ENCODE measurements around the gene C1QTNF12.

Gene C1QTNF12

GRCh38 chr1:1246577-1247340 lies at the start of gene C1QTNF12:
TSS of gene C1QTNF12 (minus strand) at chr1:1246722. CDS start at chr1:1246690, 32 bp downstream.
- H2AFZ ChIP-seq (ENCODE audit: low read depth, low read length): no peak within 1 kb of the TSS
- H3K4me1 ChIP-seq (ENCODE audit: insufficient read depth, low read length): peaks cover 4% of the 10 kb centered on the region
- no peaks in the 10 kb centered on the region for H3K36me3 ChIP-seq (ENCODE audit: insufficient read depth, low read length)
- no peak within 1 kb of the TSS for H3K4me3 ChIP-seq (ENCODE audit: low read length)
- peaks cover 14% of the 10 kb centered on the region for H3K27me3 ChIP-seq (ENCODE audit: insufficient read depth, low read length)
- H3K9me3 ChIP-seq (ENCODE audit: low read length): no peaks in the 10 kb centered on the region

- H3K4me1 ChIP-seq (ENCODE audit: insufficient read depth, low read length): peaks cover 3% of the 10 kb centered on the region
- no peaks in the 10 kb centered on the region for H3K9me3 ChIP-seq (ENCODE audit: low read length)
- no peak overlapping the region for H2AFZ ChIP-seq (ENCODE audit: low read depth, low read length)
- H3K4me3 ChIP-seq (ENCODE audit: low read length): no peak overlapping the region
- no peaks in the 10 kb centered on the region for H3K27me3 ChIP-seq (ENCODE audit: insufficient read depth, low read length)
- peaks cover 37% of the 10 kb centered on the region for H3K36me3 ChIP-seq (ENCODE audit: insufficient read depth, low read length)
Observed at GRCh38 chr1:1295154-1295923, 48.8 kb upstream of the C1QTNF12 start.

GRCh38 chr1:1294250-1294890 lies 47.8 kb upstream of the C1QTNF12 start:
- Histone ChIP-seq H3K9me3 (ENCODE audit: low read length) (no peaks in the 10 kb centered on the region), H3K36me3 (ENCODE audit: insufficient read depth, low read length) (peaks cover 37% of the 10 kb centered on the region), H3K4me1 (ENCODE audit: insufficient read depth, low read length) (peaks cover 3% of the 10 kb centered on the region), H3K4me3 (ENCODE audit: low read length) (no peak overlapping the region), H2AFZ (ENCODE audit: low read depth, low read length) (no peak overlapping the region), H3K27me3 (ENCODE audit: insufficient read depth, low read length) (no peaks in the 10 kb centered on the region)

GRCh38 chr1:1293263-1294249 lies 47.0 kb upstream of the C1QTNF12 start:
- Histone ChIP-seq H3K36me3 (ENCODE audit: insufficient read depth, low read length) (peaks cover 35% of the 10 kb centered on the region), H3K4me3 (ENCODE audit: low read length) (no peak overlapping the region), H3K27me3 (ENCODE audit: insufficient read depth, low read length) (no peaks in the 10 kb centered on the region), H3K9me3 (ENCODE audit: low read length) (no peaks in the 10 kb centered on the region), H3K4me1 (ENCODE audit: insufficient read depth, low read length) (peaks cover under 1% of the 10 kb centered on the region), H2AFZ (ENCODE audit: low read depth, low read length) (no peak overlapping the region)

- H3K36me3 ChIP-seq (ENCODE audit: insufficient read depth, low read length): peaks cover 32% of the 10 kb centered on the region
- no peaks in the 10 kb centered on the region for H3K27me3 ChIP-seq (ENCODE audit: insufficient read depth, low read length)
- H3K4me1 ChIP-seq (ENCODE audit: insufficient read depth, low read length): no peaks in the 10 kb centered on the region
- H3K9me3 ChIP-seq (ENCODE audit: low read length): no peaks in the 10 kb centered on the region
- no peak overlapping the region for H3K4me3 ChIP-seq (ENCODE audit: low read length)
- no peak overlapping the region for H2AFZ ChIP-seq (ENCODE audit: low read depth, low read length)
Observed at GRCh38 chr1:1292851-1293250, 46.3 kb upstream of the C1QTNF12 start.

GRCh38 chr1:1292442-1292779 lies 45.9 kb upstream of the C1QTNF12 start:
- Histone ChIP-seq H3K36me3 (ENCODE audit: insufficient read depth, low read length) (peaks cover 28% of the 10 kb centered on the region), H3K27me3 (ENCODE audit: insufficient read depth, low read length) (no peaks in the 10 kb centered on the region), H3K4me1 (ENCODE audit: insufficient read depth, low read length) (no peaks in the 10 kb centered on the region), H2AFZ (ENCODE audit: low read depth, low read length) (no peak overlapping the region), H3K4me3 (ENCODE audit: low read length) (no peak overlapping the region), H3K9me3 (ENCODE audit: low read length) (no peaks in the 10 kb centered on the region)

GRCh38 chr1:1291548-1292441 lies 45.3 kb upstream of the C1QTNF12 start:
- no peaks in the 10 kb centered on the region for H3K4me1 ChIP-seq (ENCODE audit: insufficient read depth, low read length)
- H2AFZ ChIP-seq (ENCODE audit: low read depth, low read length): no peak overlapping the region
- H3K4me3 ChIP-seq (ENCODE audit: low read length): no peak overlapping the region
- no peaks in the 10 kb centered on the region for H3K27me3 ChIP-seq (ENCODE audit: insufficient read depth, low read length)
- peaks cover 27% of the 10 kb centered on the region for H3K36me3 ChIP-seq (ENCODE audit: insufficient read depth, low read length)
- H3K9me3 ChIP-seq (ENCODE audit: low read length): no peaks in the 10 kb centered on the region

- no peaks in the 10 kb centered on the region for H3K9me3 ChIP-seq (ENCODE audit: low read length)
- no peaks in the 10 kb centered on the region for H3K4me1 ChIP-seq (ENCODE audit: insufficient read depth, low read length)
- no peak overlapping the region for H3K4me3 ChIP-seq (ENCODE audit: low read length)
- no peak overlapping the region for H2AFZ ChIP-seq (ENCODE audit: low read depth, low read length)
- H3K27me3 ChIP-seq (ENCODE audit: insufficient read depth, low read length): no peaks in the 10 kb centered on the region
- peaks cover 22% of the 10 kb centered on the region for H3K36me3 ChIP-seq (ENCODE audit: insufficient read depth, low read length)
Observed at GRCh38 chr1:1291023-1291528, 44.6 kb upstream of the C1QTNF12 start.

GRCh38 chr1:1290238-1290731 lies 43.8 kb upstream of the C1QTNF12 start:
- H3K9me3 ChIP-seq (ENCODE audit: low read length): no peaks in the 10 kb centered on the region
- peaks cover 15% of the 10 kb centered on the region for H3K36me3 ChIP-seq (ENCODE audit: insufficient read depth, low read length)
- no peaks in the 10 kb centered on the region for H3K4me1 ChIP-seq (ENCODE audit: insufficient read depth, low read length)
- no peak overlapping the region for H3K4me3 ChIP-seq (ENCODE audit: low read length)
- H2AFZ ChIP-seq (ENCODE audit: low read depth, low read length): no peak overlapping the region
- H3K27me3 ChIP-seq (ENCODE audit: insufficient read depth, low read length): no peaks in the 10 kb centered on the region

GRCh38 chr1:1287288-1288110 lies 41.0 kb upstream of the C1QTNF12 start:
- H2AFZ ChIP-seq (ENCODE audit: low read depth, low read length): no peak overlapping the region

More at GRCh38 chr1:1287288-1288110, 41.0 kb upstream of the C1QTNF12 start:
- Histone ChIP-seq H3K27me3 (ENCODE audit: insufficient read depth, low read length) (no peaks in the 10 kb centered on the region), H3K4me3 (ENCODE audit: low read length) (no peak overlapping the region), H3K36me3 (ENCODE audit: insufficient read depth, low read length) (no peaks in the 10 kb centered on the region), H3K9me3 (ENCODE audit: low read length) (no peaks in the 10 kb centered on the region), H3K4me1 (ENCODE audit: insufficient read depth, low read length) (no peaks in the 10 kb centered on the region)

All from neuron (in vitro differentiated cells).